Hepatocyte (in vitro differentiated cells): ENCODE measurements around the gene TUBG1.

ENCODE experiments used
- EZH2 ChIP-seq: fragments of 200-600 bp; sonication (generic); IDR thresholded peaks from 2 replicates; pipeline ENCODE4 v1.6.1; 2016; ENCODE audit warnings: antibody characterized with exemption, mild to moderate bottlenecking, borderline replicate concordance
- EZH2phosphoT487 ChIP-seq: fragments of 200-600 bp; sonication (generic); IDR thresholded peaks from one replicate; pipeline ENCODE4 v1.6.1; 2018; ENCODE audit warnings: antibody characterized with exemption, mild to moderate bottlenecking, low read depth, moderate library complexity; ENCODE audit not compliant: unreplicated experiment, severe bottlenecking
- TF ChIP-seq, protein P1 (sequence below): fragments of 200-600 bp; sonication (generic); IDR thresholded peaks from 2 replicates; pipeline ENCODE4 v1.5.1; 2016; ENCODE audit warnings: antibody characterized with exemption, mild to moderate bottlenecking; ENCODE audit not compliant: poor library complexity

GRCh38 chr17:42590886-42591285 lies 18.6 kb upstream of the TUBG1 start:
- TF ChIP-seq, protein P1, sequence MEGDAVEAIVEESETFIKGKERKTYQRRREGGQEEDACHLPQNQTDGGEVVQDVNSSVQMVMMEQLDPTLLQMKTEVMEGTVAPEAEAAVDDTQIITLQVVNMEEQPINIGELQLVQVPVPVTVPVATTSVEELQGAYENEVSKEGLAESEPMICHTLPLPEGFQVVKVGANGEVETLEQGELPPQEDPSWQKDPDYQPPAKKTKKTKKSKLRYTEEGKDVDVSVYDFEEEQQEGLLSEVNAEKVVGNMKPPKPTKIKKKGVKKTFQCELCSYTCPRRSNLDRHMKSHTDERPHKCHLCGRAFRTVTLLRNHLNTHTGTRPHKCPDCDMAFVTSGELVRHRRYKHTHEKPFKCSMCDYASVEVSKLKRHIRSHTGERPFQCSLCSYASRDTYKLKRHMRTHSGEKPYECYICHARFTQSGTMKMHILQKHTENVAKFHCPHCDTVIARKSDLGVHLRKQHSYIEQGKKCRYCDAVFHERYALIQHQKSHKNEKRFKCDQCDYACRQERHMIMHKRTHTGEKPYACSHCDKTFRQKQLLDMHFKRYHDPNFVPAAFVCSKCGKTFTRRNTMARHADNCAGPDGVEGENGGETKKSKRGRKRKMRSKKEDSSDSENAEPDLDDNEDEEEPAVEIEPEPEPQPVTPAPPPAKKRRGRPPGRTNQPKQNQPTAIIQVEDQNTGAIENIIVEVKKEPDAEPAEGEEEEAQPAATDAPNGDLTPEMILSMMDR, result no peak
- no peak for TF ChIP-seq EZH2
- TF ChIP-seq EZH2phosphoT487, result no peak
